Hematopoietic multipotent progenitor cell (in vitro differentiated cells): ENCODE measurements around the gene SIRT3. TPM values are rescaled to one million over a fixed set of nuclear protein-coding genes. Genes with fewer than 3 reads are reported as not detected.
A peak's percentile ranks its signal among the peaks of the same experiment; 100 is the strongest.

ENCODE experiments used
- DNase-seq, 3 donors: peaks; one replicate each; pipeline ENCODE4 v3.0.0-alpha.2; 2011 to 2015; ENCODE audit warnings: low read depth in 2 of 3, low spot score in 2 of 3
- total RNA-seq: library from RNA; depleted of rRNA; stranded (reverse); fragments of >200 nt; gene quantifications from one replicate; pipeline ENCODE4 v1.2.3, GENCODE V29; 2012

SIRT3 gene
- total RNA-seq, 1 donor: 17.8 TPM

- no peak for DNase-seq
Measured at GRCh38 chr11:271319-271715, 35.2 kb upstream of the SIRT3 start.

- DNase-seq: no peak
Measured at GRCh38 chr11:270451-271318, 34.5 kb upstream of the SIRT3 start.

DNA sequence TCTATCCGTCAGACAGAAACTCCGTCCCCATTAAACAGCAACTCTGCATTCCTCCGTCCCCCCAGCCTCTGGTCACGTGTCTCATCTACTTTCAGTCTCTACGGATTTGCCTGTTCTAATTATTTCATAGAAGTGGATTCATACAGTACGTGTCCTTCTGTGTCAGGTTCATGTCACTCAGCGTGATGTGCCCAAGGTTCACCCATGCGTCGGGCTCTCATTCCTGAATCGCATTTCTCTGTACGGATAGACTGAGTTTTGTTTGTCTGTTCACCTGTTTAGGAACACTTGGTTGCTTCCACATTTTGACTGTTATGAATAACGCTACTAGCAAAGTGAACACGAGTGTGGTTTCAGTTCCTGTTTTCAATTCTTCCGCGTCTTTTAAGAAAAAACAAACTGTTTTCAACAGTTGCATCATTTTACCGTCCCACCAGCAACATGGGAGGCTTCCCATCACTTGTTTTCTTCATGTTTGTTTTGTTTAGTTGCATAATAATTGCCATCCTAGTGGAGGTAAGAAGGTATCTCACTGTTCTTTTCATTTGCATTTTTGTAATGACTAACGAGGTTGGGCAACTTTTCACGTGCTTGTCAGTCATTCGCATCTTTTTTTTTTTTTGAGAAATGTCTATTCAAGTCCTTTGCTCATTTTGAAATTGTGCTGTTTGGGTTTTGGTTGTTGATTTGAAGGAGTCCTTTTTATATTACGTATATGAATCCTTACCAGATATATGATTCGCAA, 33.2 kb upstream of the SIRT3 start:
- DNase-seq: peak in 2 of 3 donors; percentile 80 to 87

DNA sequence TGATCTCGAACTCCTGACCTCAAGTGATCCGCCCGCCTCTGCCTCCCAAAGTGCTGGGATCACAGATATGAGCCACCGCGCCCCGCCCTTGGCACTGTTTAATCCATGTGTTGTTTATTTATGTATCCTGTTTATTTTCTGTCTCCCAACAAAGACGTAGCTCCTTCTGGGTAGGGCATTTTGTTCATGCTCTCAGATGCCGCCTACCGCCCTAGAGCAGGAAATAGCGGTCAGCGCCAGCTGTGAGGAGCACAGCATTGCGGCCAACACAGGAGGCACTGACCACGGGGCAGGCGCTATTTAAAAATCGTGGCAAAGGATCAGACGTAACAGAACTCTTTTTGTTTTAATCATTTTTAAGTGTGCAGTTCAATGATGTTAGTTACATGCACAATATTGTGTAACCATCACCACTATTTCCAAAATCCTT, 32.6 kb upstream of the SIRT3 start:
- peak in 2 of 3 donors; percentile 56 to 76 for DNase-seq

GRCh38 chr11:267491-267994, 31.4 kb upstream of the SIRT3 start:
- peak in 2 of 3 donors; percentile 53 to 61 for DNase-seq

- DNase-seq: peak in 1 of 3 donors; percentile 30
Measured at GRCh38 chr11:266676-267439, 30.7 kb upstream of the SIRT3 start.

DNA sequence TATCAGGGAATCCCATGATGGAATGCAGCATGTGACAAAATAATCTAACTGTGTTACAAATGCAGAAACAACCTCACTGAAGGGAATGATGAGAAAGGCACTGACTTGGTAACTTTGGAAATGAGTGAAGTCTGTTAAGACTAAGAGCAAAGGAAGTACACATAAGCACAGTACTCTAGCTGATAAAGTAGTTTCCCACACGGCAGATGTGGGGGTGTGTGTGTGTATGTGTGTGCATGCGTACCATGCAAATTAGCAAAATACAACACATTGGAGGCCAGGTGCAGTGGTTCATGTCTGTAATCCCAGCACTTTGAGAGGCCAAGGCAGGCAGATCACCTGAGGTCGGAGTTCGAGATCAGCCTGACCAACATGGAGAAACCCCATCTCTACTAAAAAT, 25.5 kb upstream of the SIRT3 start:
- no peak for DNase-seq

GRCh38 chr11:259413-259812, 23.3 kb upstream of the SIRT3 start:
- DNase-seq: no peak

DNA sequence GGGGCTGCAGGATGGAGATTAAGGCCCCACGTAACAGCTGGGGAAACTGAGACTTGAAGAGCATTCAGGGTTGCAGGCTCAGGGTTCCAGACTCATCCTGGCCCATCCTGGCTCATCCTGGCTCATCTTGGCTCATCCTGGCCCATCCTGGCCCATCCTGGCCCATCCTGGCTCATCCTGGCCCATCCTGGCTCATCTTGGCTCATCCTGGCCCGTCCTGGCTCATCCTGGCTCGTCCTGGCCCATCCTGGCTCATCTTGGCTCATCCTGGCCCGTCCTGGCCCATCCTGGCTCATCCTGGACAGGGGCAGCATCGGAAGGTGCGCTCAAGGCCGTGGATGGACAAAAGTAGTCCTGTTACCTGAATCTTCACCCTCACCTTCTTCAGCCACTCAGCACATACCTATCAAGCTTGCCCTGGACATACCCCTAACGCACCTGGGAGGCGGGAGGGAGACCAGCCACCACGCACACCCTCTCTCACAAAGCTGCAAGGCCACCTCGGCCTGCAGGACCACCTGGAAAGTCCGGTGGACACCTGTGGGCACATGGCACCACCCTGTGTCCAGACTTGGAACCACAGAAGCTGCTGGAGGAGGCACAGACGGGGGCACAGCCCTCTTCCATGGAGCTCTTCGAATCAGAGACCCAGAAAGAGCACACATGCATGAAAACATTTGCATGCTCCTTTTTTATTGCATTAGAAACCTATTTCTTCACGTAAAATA, 21.8 kb upstream of the SIRT3 start:
- peak in 1 of 3 donors; percentile 43 for DNase-seq

GRCh38 chr11:256952-257737, 21.0 kb upstream of the SIRT3 start:
- no peak for DNase-seq

DNA sequence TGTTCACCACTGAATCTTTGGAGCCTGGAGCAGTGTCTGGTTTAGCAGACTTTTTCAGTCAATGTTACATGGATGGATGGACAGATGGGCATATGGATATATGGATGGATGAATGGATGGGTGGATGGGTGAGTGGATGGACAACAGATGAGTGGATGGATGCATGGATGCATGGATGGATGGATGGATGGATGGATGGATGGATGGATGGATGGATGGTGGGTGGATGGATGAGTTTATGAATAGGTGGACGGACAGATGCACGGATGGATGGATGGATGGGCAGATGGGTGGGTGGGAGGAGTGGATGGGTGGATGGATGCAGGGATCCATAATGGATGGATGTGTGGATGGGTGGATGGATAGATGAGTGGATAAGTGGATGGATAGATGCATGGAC, 19.7 kb upstream of the SIRT3 start:
- no peak for DNase-seq

DNA sequence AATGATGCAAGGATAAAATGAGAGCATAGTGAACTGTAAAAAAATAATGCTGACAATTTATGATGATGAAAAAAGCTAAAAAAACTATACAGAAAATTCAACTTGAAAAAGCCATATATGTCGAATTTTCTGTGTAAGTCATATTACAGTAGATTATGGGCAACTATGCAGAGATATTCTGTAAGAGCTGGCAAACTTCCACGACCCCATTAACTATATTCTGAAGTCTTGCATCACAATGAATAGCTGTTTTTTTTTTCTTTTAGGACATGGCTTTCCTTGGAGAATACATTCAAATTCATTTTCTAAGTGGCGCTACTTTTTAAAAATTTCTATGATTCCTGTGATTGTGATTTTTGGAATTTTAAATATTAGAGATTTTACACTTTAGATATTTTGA, 19.0 kb upstream of the SIRT3 start:
- DNase-seq: no peak

GRCh38 chr11:253886-254270, 17.7 kb upstream of the SIRT3 start:
- DNase-seq: no peak

DNA sequence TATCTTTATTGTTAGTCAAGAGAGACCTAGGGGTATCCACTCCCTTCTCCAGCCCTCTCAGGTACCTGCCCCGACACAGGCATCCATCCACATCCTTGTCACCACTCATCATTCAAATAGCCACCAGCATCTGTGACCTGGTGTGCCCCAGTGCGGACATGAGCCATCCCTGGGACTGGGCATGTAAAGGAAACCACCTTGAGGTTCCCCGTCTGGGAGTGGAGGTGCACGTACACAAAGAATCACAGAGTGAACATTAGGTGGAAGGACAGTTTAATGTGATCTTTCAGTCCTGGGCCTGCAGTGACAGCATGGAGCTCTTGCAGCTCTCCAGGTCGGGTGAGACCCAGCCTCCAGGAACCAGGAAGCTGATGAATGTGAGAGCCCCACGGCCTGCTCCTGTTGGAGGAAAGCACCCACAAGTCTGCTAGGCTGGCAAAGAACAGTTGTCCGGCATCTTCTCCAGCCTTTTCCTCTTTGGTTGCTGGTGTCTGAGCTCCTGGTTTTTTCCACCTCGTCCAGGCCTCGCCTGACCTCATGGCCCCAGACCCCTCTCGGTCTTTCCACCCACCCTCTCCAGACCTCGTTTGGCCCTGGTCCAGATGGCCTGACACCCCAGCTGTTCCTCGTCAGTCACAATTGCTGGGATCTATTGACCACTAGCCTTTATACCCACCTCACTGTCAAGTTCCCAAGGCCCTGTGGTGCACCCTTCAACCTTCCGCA, 17.2 kb upstream of the SIRT3 start:
- DNase-seq: no peak

- DNase-seq: no peak
Measured at GRCh38 chr11:252666-253065, 16.5 kb upstream of the SIRT3 start.

DNA sequence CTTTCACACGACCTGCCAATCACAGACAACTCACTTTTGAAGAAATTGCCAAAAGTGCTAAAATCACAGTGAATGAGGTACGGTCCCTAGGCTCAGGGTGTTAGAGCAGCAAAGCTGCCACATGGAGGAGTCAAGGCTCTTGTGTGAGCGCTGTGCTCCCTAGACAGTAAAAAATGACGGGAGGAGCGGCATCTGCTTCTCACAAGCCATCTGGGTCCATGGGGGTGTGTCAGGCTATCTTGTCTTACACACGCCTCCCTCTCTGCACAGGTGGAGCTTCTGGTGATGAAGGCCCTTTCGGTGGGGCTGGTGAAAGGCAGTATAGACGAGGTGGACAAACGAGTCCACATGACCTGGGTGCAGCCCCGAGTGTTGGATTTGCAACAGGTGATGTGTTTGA, 15.4 kb upstream of the SIRT3 start:
- DNase-seq: no peak

- peak; percentile 49 to 78 (median 64) for DNase-seq
Measured at GRCh38 chr11:250740-251299, 14.7 kb upstream of the SIRT3 start.

- DNase-seq: no peak
Measured at GRCh38 chr11:250274-250673, 14.1 kb upstream of the SIRT3 start.

DNA sequence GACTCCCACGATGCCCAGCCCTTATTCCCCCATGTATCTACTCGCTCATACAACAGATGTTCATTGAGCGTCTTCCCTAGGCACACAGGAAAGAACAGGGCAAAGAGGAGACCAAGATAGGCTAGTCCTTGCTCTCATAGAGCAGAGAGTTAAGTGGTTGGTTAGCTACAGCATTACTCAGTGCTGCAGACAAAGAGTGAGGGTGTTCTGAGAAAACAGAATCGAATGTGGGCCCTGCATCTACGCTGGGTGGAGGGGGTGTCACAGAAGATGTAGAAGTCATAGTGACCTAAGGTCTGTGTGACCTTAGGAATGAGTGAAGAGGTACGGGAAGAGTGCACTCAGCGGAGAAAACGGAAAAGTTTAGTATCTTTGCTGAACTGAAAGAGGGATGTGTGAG, 12.9 kb upstream of the SIRT3 start:
- DNase-seq: no peak
